NCI-H748 (cell line): ENCODE results near the gene ATAD3C.
"Not testable (repeated sequence)": the region's sequence is repeated elsewhere in the genome, so short reads cannot be mapped to it uniquely, and the experiment has no call there.

ENCODE experiments used
- DNase-seq: peaks from one replicate; lab custom pipeline; 2025; ENCODE audit not compliant: unreplicated experiment; lab: John Stamatoyannopoulos, UW

Gene ATAD3C

GRCh38 chr1:1440262-1441001 is 9.1 kb upstream of the ATAD3C start:
- DNase-seq: no peak

DNA sequence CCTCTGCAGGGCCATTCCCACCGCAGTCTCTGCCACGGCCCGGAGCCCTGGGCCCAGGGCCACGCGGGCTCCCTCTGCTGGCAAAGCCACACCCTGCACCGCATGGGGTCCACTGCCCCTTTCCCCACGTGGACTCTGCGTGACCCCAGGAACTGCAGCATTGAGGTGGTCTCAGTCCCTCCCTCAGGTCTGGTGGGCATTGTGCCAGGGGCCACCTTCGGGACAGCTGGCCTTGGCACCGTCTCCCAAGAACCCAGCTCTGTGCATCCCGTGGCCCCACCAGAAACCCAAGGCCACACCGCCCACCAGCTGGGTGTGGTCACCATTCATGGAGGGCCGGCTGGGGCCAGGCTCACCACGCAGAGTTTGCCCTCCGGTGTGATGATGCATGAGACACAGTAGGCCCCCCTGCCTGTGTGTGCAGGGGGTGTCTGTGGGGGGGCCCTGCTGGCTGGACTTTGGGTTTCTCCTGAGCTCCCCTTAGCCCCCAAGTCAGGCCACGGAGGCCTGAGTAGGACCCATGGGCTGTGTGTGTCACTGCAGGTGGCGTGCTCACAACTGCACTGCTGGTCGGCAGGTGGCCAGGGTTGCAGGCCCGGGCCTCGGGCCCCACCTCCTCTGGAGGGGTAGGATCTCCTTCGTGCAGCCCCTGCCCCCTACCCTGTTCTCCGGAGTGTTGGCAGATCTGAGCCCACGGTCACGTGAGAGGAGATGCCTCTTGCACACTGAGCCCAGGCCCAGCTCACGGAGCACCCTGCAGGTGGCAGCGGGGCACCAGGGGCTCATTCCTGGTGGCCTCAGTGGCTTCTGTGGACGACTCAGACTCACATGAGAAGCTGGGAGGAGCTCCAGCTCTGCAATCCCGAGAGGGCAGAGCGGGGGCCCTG is 8.2 kb upstream of the ATAD3C start:
- peak; percentile 33 for DNase-seq

DNA sequence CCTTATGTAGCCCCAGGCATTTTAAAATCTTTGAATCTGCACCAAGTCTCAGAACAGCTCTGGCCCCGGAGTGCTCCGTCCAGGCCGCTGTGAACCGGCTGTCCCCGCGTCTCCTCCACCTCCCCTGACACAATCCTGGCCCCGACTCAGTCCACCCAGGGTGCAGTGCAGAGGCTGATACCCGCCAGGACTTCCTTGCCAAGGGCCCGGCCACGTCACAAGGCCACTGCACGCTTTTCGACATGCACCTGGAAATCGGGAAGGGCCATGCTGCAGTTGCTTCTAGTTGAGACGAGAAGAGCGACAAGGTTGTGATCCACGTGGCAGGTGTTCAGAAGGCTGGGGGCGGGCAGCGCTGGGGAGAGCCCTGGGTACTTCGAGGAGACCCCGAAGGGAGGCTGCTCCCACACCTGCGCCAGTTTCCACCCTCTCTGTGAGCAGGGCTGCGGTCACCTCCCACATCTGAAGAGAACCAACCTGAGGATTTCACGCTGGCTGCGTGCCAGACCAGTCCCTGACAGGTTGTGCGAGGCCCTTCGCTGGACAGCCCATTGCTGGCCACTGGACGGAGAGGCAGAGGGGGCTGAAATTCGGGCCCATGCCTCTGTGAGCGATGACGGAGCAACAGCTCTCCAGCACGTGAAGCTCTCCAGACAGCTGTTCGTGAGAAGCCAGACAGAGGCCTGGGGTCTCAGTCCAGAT is 7.3 kb upstream of the ATAD3C start:
- no peak for DNase-seq

- DNase-seq: not testable (repeated sequence)
Measured at GRCh38 chr1:1446631-1447030, 2.9 kb upstream of the ATAD3C start.

- not testable (repeated sequence) for DNase-seq
Measured at GRCh38 chr1:1450616-1451015, 1.1 kb downstream of the ATAD3C start.

DNA sequence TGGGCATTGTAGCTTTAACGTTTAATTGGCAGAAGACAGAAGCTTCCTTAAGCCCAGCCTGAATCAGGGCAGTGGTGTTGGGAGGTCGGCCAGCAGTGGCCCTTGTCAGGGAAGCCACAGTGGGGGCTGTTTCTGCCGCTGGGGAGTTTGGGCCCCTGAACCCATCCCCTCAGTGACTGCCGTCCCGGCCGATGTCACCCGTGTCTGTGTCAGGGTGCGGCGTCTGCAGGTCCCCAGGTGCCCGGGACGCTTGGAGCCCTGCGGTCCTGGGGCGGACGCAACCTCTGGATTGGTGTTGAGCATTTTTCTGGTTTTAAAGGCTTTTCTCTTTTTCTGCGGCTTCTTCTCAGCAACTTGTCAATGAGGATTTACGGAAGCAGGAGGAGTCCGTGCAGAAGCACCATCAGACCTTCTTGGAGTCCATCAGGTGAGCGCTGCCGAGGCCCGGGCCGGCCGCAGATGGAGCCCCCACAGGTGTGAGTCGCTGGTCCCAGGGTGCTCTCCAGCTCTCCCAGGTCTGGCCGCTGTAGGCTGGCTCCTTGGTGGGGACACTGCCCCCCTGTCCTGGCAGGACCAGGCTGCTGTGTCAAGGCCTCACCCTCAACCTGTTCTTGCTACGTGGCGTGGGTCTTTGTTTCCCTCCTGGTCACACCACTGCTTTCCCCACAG is 2.3 kb downstream of the ATAD3C start:
- DNase-seq: no peak

GRCh38 chr1:1452365-1452739 is 2.9 kb downstream of the ATAD3C start:
- DNase-seq: not testable (repeated sequence)

GRCh38 chr1:1452882-1453281 is 3.4 kb downstream of the ATAD3C start:
- DNase-seq: no peak

GRCh38 chr1:1454286-1455056 is 5.0 kb downstream of the ATAD3C start:
- not testable (repeated sequence) for DNase-seq

GRCh38 chr1:1455366-1455884 is 5.9 kb downstream of the ATAD3C start:
- DNase-seq: no peak

GRCh38 chr1:1455934-1456333 is 6.4 kb downstream of the ATAD3C start:
- DNase-seq: not testable (repeated sequence)

- not testable (repeated sequence) for DNase-seq
Measured at GRCh38 chr1:1456683-1457255, 7.3 kb downstream of the ATAD3C start.

- DNase-seq: not testable (repeated sequence)
Measured at GRCh38 chr1:1459156-1459555, 9.7 kb downstream of the ATAD3C start.

- not testable (repeated sequence) for DNase-seq
Measured at GRCh38 chr1:1459711-1460110, 10.2 kb downstream of the ATAD3C start.

- DNase-seq: no peak
Measured at GRCh38 chr1:1460540-1461130, 11.1 kb downstream of the ATAD3C start.

GRCh38 chr1:1461721-1462317 is 12.3 kb downstream of the ATAD3C start:
- DNase-seq: no peak

DNA sequence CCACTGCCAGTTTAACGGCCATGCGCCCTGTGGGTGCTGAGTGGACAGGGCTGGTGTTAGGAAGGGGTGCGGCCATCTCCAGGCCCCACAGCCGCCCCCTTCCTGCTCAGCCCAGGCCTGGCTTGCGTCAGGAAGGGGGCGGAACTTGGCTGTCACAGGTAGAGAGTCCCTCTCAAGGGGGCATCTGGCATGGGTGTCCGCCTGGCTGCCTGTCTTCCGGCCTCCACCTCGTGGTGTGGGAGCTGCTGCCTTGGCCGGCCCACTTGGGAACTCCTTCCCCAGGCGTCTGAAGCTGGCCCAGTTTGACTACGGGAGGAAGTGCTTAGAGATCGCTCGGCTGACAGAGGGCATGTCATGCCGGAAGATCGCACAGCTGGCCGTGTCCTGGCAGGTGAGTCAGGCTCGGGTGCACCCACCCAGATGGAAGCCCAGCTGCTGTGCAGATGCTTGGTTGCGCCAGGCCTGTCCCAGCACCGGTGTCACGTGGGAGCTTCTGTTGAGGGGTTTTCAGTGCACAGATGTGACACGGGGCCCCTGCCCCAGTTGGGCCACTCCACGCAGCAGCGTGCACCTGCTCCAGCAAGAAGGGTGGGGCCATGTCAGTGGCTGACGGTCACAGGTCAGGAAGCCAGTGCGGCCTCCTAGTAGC is 13.0 kb downstream of the ATAD3C start:
- no peak for DNase-seq

DNA sequence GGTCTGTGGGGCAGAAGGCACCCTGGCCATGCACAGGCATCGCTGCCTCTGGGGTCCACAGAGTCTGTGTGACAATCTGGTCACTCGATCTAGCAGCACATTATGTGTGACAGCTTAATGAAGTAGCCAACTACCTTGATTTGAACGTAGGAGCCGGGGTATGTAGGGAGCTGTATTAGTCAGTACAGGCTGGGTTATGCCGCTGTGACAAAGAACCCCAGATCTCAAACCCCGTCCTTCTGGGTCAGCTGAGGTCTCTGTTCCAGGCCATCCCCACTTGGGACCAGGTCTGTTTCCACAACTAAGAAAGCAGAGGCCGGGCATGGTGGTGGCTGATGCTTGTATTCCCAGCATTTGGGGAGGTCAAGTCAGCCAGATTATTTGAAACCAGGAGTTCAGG is 13.8 kb downstream of the ATAD3C start:
- DNase-seq: no peak
